Left lung (tissue), 10 donors: ENCODE results near the gene GAS2L2. TPM values are rescaled to one million over a fixed set of nuclear protein-coding genes. Genes with fewer than 3 reads are reported as not detected.
"Not testable (repeated sequence)": the region's sequence is repeated elsewhere in the genome, so short reads cannot be mapped to it uniquely, and the experiment has no call there.

ENCODE experiments used
- ATAC-seq: fragments of 200-7000 bp; cut with Tn5 transposase; one replicate; pipeline ENCODE4 v1.9.1; 2020; ENCODE audit warnings: moderate library complexity
- DNase-seq, 4 donors: peaks; one replicate each; pipeline ENCODE4 v3.0.0-alpha.2; 2013 to 2020
- H3K27ac ChIP-seq, 2 donors: fragments of 200-600 bp; sonication (generic) in 1 of 2; one replicate each; pipeline versions ENCODE4 v1.5.0 to v1.8.0; 2020 to 2021
- H3K27me3 ChIP-seq, 2 donors: fragments of 200-600 bp; sonication (generic) in 1 of 2; one replicate each; pipeline versions ENCODE4 v1.5.0 to v1.8.0; 2020 to 2021
- H3K36me3 ChIP-seq, 2 donors: fragments of 200-600 bp; sonication (generic) in 1 of 2; one replicate each; pipeline versions ENCODE4 v1.5.0 to v1.8.0; 2020 to 2021
- H3K4me1 ChIP-seq, 2 donors: fragments of 200-600 bp; one replicate each; pipeline ENCODE4 v1.8.0; 2021
- H3K4me3 ChIP-seq, 2 donors: fragments of 200-600 bp; sonication (generic) in 1 of 2; one replicate each; pipeline versions ENCODE4 v1.5.0 to v1.8.0; 2020 to 2021; ENCODE audit warnings: mild to moderate bottlenecking in 1 of 2
- H3K9me3 ChIP-seq, 2 donors: fragments of 200-600 bp; sonication (generic) in 1 of 2; one replicate each; pipeline versions ENCODE4 v1.5.0 to v1.8.0; 2020 to 2021
- CTCF ChIP-seq, 2 donors: fragments of 200-600 bp; sonication (generic) in 1 of 2; IDR thresholded peaks; one replicate each; pipeline versions ENCODE4 v1.5.0 to v1.8.0; 2021; ENCODE audit warnings: antibody characterized with exemption in 2 of 2
- intact Hi-C, 2 donors: fragments of 100-400 bp; cut with DNase I; formaldehyde crosslinking; loops; one replicate each; pipeline versions ENCODE4 v1.11.2 to v1.14.2; 2022
- polyA plus RNA-seq, 6 donors: library from polyadenylated mRNA; unstranded; fragments of 120-200 nt; gene quantifications; one replicate each; pipeline ENCODE4 v1.2.1, GENCODE V29; 2013; ENCODE audit not compliant: insufficient read length in 6 of 6
- total RNA-seq, 2 donors: library from RNA; stranded (reverse); fragmentation: NEBNext Ultra II Directional; extraction: Animal tissue kit (Norgen Biotek cat#: 25700); gene quantifications; one replicate each; pipeline ENCODE4 v1.2.1, GENCODE V29; 2021
- donor health status: DM: no; HTN: yes; CAD: no.
- donor health status: DM: no; HTN: no; CAD: no.

GAS2L2 gene
- total and polyA plus RNA-seq, 8 donors = 0.15 to 1.8 (median 1.1) TPM

- no peak overlapping the region for H3K4me3 ChIP-seq
- H3K36me3 ChIP-seq = peaks cover 0 to 44% of the 10 kb centered on the region in 2 donors
- TF ChIP-seq CTCF (IDR thresholded peaks at IDR 0.05) = no peak
- no peaks in the 10 kb centered on the region for H3K9me3 ChIP-seq
- DNase-seq (no peak), ATAC-seq (no peak)
- intact Hi-C loops = no loop called here
- H3K4me1 ChIP-seq = peaks cover 5 to 14% of the 10 kb centered on the region in 2 donors
- no peak overlapping the region for H3K27ac ChIP-seq
- H3K27me3 ChIP-seq = no peaks in the 10 kb centered on the region
Observed at GRCh38 chr17:35708951-35709350, 44.1 kb downstream of the GAS2L2 start.

- H3K36me3 ChIP-seq = peaks cover 0 to 37% of the 10 kb centered on the region in 2 donors
- no peak for ATAC-seq
- DNase-seq = no peak
- no peak overlapping the region for H3K27ac ChIP-seq
- H3K9me3 ChIP-seq = no peaks in the 10 kb centered on the region
- no peak for TF ChIP-seq CTCF (IDR thresholded peaks at IDR 0.05)
- H3K27me3 ChIP-seq = no peaks in the 10 kb centered on the region
- intact Hi-C loops = no loop called here
- no peak overlapping the region for H3K4me3 ChIP-seq
- H3K4me1 ChIP-seq = peaks cover 3 to 14% of the 10 kb centered on the region in 2 donors
Observed at GRCh38 chr17:35708149-35708548, 44.9 kb downstream of the GAS2L2 start.

- H3K4me1 ChIP-seq = peaks cover 0 to 14% of the 10 kb centered on the region in 2 donors
- peak; percentile 92 for ATAC-seq
- TF ChIP-seq CTCF (IDR thresholded peaks at IDR 0.05) = no peak
- H3K9me3 ChIP-seq = no peaks in the 10 kb centered on the region
- H3K27ac ChIP-seq = peak overlapping the region in 1 of 2 donors; percentile 28
- H3K36me3 ChIP-seq = peaks cover 0 to 20% of the 10 kb centered on the region in 2 donors
- H3K27me3 ChIP-seq = no peaks in the 10 kb centered on the region
- DNase-seq = no peak
- no peak overlapping the region for H3K4me3 ChIP-seq
- intact Hi-C loops = no loop called here
Observed at GRCh38 chr17:35705705-35706104, 47.3 kb downstream of the GAS2L2 start.

- H3K27ac ChIP-seq = peak overlapping the region in 1 of 2 donors; percentile 28
- no peak for TF ChIP-seq CTCF (IDR thresholded peaks at IDR 0.05)
- peaks cover 0 to 14% of the 10 kb centered on the region in 2 donors for H3K4me1 ChIP-seq
- DNase-seq (no peak), ATAC-seq (no peak)
- H3K9me3 ChIP-seq = no peaks in the 10 kb centered on the region
- H3K27me3 ChIP-seq = no peaks in the 10 kb centered on the region
- intact Hi-C loops = no loop called here
- H3K4me3 ChIP-seq = no peak overlapping the region
- H3K36me3 ChIP-seq = peaks cover 0 to 15% of the 10 kb centered on the region in 2 donors
Observed at GRCh38 chr17:35705230-35705629, 47.8 kb downstream of the GAS2L2 start.

- H3K27me3 ChIP-seq, intact Hi-C loops, H3K36me3 ChIP-seq, H3K4me3 ChIP-seq, H3K27ac ChIP-seq, H3K9me3 ChIP-seq, DNase-seq, ATAC-seq, H3K4me1 ChIP-seq: not testable (repeated sequence)
Observed at GRCh38 chr17:35703308-35703707, 49.7 kb downstream of the GAS2L2 start.

- Histone ChIP-seq H3K36me3 (peaks cover 0 to 6% of the 10 kb centered on the region in 2 donors), H3K4me3 (no peak overlapping the region), H3K4me1 (no peaks in the 10 kb centered on the region), H3K9me3 (no peaks in the 10 kb centered on the region), H3K27ac (no peak overlapping the region), H3K27me3 (no peaks in the 10 kb centered on the region)
- intact Hi-C loops = no loop called here
- DNase-seq (no peak), ATAC-seq (no peak)
- no peak for TF ChIP-seq CTCF (IDR thresholded peaks at IDR 0.05)
Observed at GRCh38 chr17:35701491-35701890, 51.5 kb downstream of the GAS2L2 start.
